Measurements from ENCODE around the gene LRBA. TPM values are rescaled to one million over a fixed set of nuclear protein-coding genes. Genes with fewer than 3 reads are reported as not detected.

Gene LRBA
- total and polyA plus RNA-seq, 2 of the 4 experiments (the other 2 are of a cell fraction) = 10.2 to 51.6 TPM

DNA sequence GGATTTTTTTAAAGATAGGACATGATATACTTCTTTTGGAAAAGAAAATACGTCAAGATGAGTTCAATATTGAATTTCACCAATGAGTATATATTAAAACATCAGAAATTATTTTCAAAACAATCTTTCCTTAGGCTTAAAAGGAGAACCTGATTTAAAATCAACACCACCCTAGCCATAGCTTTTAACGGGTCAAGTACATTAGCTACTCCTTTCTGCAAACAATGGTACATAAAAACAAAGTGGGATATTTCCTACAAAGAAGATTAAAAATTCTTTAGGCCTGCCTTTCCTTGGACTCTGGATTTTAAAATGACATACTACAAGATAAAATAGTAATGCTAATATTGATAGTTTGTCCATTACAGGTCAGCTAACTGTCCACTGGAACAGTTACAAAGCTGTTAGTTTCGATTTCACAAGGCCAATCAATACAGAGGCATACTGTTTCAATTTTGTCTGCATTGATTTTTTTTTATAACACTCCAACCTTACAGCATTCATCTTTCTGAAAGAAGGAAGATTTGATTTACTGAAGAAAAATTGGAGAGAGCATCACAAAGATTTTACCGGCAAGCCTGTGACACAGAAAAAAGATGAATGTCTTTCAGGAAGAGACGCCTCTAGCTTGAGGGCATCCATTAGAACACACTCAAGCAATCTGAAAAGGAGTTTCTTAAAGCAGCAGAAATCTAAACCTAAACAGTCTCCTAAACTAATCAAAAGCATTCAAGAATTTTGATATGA lies 335.9 kb downstream of the LRBA start:
- H3K27me3 ChIP-seq (ENCODE audit: control insufficient read depth, insufficient read depth, low read length) = no peaks in the 10 kb centered on the region
- no peak overlapping the region for H3K9ac ChIP-seq (ENCODE audit: low read depth, low read length)
- no peak overlapping the region for H2BK5ac ChIP-seq (ENCODE audit: low read depth, low read length, poor library complexity, severe bottlenecking)
- no peak overlapping the region for H3K4me3 ChIP-seq (ENCODE audit: insufficient read depth, low read depth, low read length)
- peak overlapping the region; percentile 79 for H3K4me2 ChIP-seq (ENCODE audit: low read depth, low read length)
- no peaks in the 10 kb centered on the region for H4K20me1 ChIP-seq (ENCODE audit: insufficient read depth, low read length)
- DNase-seq = no peak
- no peak overlapping the region for H2BK120ac ChIP-seq (ENCODE audit: low read depth, low read length)
- H3K27ac ChIP-seq (ENCODE audit: insufficient read depth, low read length) = no peak overlapping the region
- H4K8ac ChIP-seq (ENCODE audit: low read depth in 2 of 2, low read length in 2 of 2) = no peak overlapping the region
- WGBS, 2 experiments (ENCODE audit: extremely low coverage in 2 of 2, insufficient read length in 1 of 2) = no CpG with 5 or more reads among the region's 5 CpGs
- in situ Hi-C loops (cut with MboI; ENCODE audit: low sequenced_read_pairs) = no loop called here
- ChIA-PET CTCF (interaction anchor here (0.6 kb wide), 1 partner anchor 8 kb away, joined by 3 read pairs; no protein-coding TSS in a partner anchor), POLR2A (ENCODE audit: unreplicated experiment) (no interaction called here)
- no peak overlapping the region for H2BK20ac ChIP-seq (ENCODE audit: low read depth, low read length)
- H3K9me1 ChIP-seq (ENCODE audit: insufficient read depth, low read length) = no peaks in the 10 kb centered on the region; the same call in 1 of the 2 replicates
- no peak overlapping the region for H3K23ac ChIP-seq (ENCODE audit: low read depth, low read length)
- H3K9me3 ChIP-seq (ENCODE audit: control insufficient read depth, insufficient read depth, low read length) = no peaks in the 10 kb centered on the region
- H2AK9ac ChIP-seq (replicated peaks; ENCODE audit: low read depth, low read length, poor library complexity) = no peak overlapping the region
- no peak overlapping the region for H2AK5ac ChIP-seq (ENCODE audit: low read depth, low read length)
- no peak overlapping the region for H3K14ac ChIP-seq (replicated peaks; ENCODE audit: low read depth, low read length)
- intact Hi-C loops (cut with micrococcal nuclease) = no loop called here
- no peak overlapping the region for H3K4ac ChIP-seq (ENCODE audit: low read depth, low read length)
- no peak overlapping the region for H2BK15ac ChIP-seq (ENCODE audit: low read depth, low read length)
- no peak overlapping the region for H4K91ac ChIP-seq (ENCODE audit: insufficient read depth, low read depth, low read length)
- H3K79me1 ChIP-seq (ENCODE audit: low read depth in 1 of 2, low read length in 2 of 2) = no peaks in the 10 kb centered on the region
- H3K4me1 ChIP-seq (ENCODE audit: control insufficient read depth, insufficient read depth, low read length) = no peaks in the 10 kb centered on the region
- TF ChIP-seq, protein P1, sequence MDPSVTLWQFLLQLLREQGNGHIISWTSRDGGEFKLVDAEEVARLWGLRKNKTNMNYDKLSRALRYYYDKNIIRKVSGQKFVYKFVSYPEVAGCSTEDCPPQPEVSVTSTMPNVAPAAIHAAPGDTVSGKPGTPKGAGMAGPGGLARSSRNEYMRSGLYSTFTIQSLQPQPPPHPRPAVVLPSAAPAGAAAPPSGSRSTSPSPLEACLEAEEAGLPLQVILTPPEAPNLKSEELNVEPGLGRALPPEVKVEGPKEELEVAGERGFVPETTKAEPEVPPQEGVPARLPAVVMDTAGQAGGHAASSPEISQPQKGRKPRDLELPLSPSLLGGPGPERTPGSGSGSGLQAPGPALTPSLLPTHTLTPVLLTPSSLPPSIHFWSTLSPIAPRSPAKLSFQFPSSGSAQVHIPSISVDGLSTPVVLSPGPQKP (IDR thresholded peaks at IDR 0.05; ENCODE audit: borderline replicate concordance, low read depth, low read length) = no peak
- TF ChIP-seq RAD21 (IDR thresholded peaks at IDR 0.05; ENCODE audit: low read length) (no peak), CTCF (conservative IDR thresholded peaks at IDR 0.05; ENCODE audit: low read depth, low read length) (no peak), MAZ (IDR thresholded peaks at IDR 0.05; ENCODE audit: borderline replicate concordance, low read depth, low read length) (no peak), MXI1 (IDR thresholded peaks at IDR 0.05; ENCODE audit: borderline replicate concordance, low read depth, low read length) (no peak), FOS (IDR thresholded peaks at IDR 0.05; ENCODE audit: low read depth, low read length) (no peak), NFE2L2 (IDR thresholded peaks at IDR 0.05; ENCODE audit: low read depth, low read length) (no peak), MAFK (IDR thresholded peaks at IDR 0.05; ENCODE audit: low read depth, low read length) (no peak), BHLHE40 (IDR thresholded peaks at IDR 0.05; ENCODE audit: low read depth, low read length) (no peak), CHD1 (IDR thresholded peaks at IDR 0.05; ENCODE audit: low read depth, low read length) (no peak), SMC3 (IDR thresholded peaks at IDR 0.05; ENCODE audit: low read depth, low read length) (no peak)
- H3K18ac ChIP-seq (ENCODE audit: low read depth, low read length) = no peak overlapping the region
- no peak overlapping the region for H3K56ac ChIP-seq (ENCODE audit: extremely low read depth, insufficient read depth, low read length)
- H4K5ac ChIP-seq (ENCODE audit: low read depth, low read length) = no peak overlapping the region
- dilution Hi-C loops (cut with HindIII; ENCODE audit: low sequenced_read_pairs, unreplicated experiment) = no loop called here
- no peak overlapping the region for H2AFZ ChIP-seq (replicated peaks; ENCODE audit: low read length, poor library complexity)
- no TSS peak for BruUV-seq (replicated peaks)
- ATAC-seq (ENCODE audit: low read depth) = peak; percentile 35; the same call in 1 of the 2 replicates
- no peaks in the 10 kb centered on the region for H3K36me3 ChIP-seq (ENCODE audit: control insufficient read depth, insufficient read depth, low read length)
